ENCODE measurements around the gene VSIG4.

- TF ChIP-seq USF2 (IDR thresholded peaks at IDR 0.05; ENCODE audit: borderline replicate concordance, low read depth, low read length) (no peak), CTCF (IDR thresholded peaks at IDR 0.05) (no peak), TCF12 (IDR thresholded peaks at IDR 0.05) (no peak), MAX (IDR thresholded peaks at IDR 0.05; ENCODE audit: low read depth) (no peak), JUND (IDR thresholded peaks at IDR 0.05) (no peak), SIN3A (IDR thresholded peaks at IDR 0.05; ENCODE audit: borderline replicate concordance, low read depth, low read length) (no peak), EZH2phosphoT487 (IDR thresholded peaks at IDR 0.05; ENCODE audit: borderline replicate concordance, low read depth) (no peak), SMC3 (IDR thresholded peaks at IDR 0.05; ENCODE audit: low read depth, low read length) (no peak), RFX5 (IDR thresholded peaks at IDR 0.05; ENCODE audit: low read length) (no peak), POLR2AphosphoS5 (IDR thresholded peaks at IDR 0.05; ENCODE audit: low read depth, low read length) (no peak), MEF2A (IDR thresholded peaks at IDR 0.05; ENCODE audit: borderline replicate concordance, low read depth) (no peak)
Observed at GRCh38 chrX:66014556-66014955, 25.3 kb downstream of the VSIG4 start.

Measured in SK-N-SH (cell line).